ENCODE measurements around the gene CATSPERE. TPM values are rescaled to one million over a fixed set of nuclear protein-coding genes. Genes with fewer than 3 reads are reported as not detected.
"Not testable (repeated sequence)": the region's sequence is repeated elsewhere in the genome, so short reads cannot be mapped to it uniquely, and the experiment has no call there.

Gene CATSPERE
- total RNA-seq, 1 donor from 2014 or later, result 2.0 TPM

DNA sequence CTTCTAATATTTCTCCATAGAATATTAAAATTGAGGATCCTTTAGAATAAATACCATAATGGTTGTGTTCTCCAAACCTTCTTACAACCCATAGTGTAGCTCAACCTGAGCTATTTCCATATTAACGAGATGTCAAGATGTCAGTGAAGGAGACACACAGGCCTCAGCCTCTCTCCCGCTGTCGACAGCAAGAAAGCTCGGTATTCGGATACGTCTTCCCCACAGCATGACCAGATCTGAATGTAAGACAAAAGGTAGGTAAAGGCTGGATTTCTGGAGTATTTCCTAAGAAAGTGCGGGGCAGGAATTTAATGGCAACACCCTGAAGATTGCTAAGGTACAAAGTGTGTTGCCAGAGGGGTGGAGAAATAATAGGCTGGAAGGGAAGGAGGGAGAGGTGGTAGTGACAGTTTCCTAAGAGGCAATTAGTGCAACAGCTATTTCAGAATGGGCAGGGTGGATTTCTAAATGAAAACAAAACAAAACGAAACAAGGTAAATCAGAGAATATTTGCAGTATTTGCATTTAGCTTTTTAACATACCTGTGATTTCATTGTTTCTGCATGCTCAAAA lies 11.1 kb upstream of the CATSPERE start:
- DNase-seq, result no peak

GRCh38 chr1:244450597-244451538 lies 10.2 kb upstream of the CATSPERE start:
- DNase-seq, result no peak

DNA sequence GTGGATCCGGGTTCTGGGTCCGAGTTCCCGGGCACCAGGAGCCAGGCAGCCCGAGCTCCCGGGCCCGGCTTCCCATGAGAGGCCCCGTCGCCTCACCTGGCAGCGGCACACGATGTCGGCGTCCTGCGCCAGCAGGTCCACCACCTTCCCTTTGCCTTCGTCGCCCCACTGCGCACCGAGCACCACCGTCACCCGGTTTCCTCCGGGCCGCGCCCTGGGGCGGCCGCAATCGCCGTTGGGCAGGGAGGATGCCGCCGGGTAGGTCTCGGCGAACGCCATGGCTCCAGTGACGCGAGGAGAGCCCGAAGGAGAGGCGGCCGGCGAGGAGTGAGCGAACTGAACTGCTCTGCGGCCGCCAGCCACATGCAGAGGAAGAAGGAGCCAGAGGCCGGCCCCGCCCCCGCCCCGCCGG lies 9.5 kb upstream of the CATSPERE start, which contains the start of gene ADSS2:
Gene ADSS2, minus strand, starts transcription at position 371 of the 412 bp plus-strand sequence. Its CDS starts 92 bp downstream, at position 279.
- DNase-seq, result no peak

DNA sequence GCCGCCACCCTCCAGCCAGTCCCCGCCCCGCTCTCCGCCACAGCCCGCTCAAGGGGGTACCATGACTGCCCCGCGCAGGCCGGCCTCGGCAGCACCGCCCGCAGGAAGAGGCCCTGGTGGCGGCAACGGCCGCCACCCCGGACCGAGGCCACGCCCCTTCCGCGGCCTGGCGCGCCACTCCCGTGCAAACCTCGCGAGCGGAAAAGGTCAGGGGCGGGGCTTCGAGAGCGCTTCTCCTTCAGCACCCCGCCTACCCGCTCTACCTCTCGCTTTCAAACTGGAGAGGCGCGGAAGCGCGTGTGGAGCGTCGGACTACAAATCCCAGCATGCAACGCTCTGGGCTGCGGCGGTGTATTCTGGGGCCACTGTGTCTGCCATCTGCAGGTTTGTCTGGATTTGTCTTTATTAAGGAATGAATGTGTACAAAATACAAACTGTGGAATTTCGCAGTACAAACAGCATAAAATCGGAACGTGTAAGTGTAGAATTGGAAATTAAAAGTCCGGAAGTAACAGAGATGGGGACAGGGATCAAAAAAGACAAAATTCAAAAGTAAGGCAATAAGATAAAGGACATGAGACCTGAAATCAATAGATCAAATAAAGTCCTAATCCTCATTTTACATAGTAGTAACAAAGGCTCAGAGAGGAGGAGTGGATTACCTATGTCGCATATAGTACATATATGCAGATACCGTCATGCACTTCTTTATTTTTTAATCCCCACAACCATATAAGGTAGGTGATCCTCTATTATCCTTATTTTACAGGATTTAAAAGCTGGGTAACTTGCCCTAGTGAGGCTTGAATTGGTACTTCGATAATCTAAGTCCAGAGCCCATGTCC lies 8.9 kb upstream of the CATSPERE start:
- peak; percentile 98 for DNase-seq

DNA sequence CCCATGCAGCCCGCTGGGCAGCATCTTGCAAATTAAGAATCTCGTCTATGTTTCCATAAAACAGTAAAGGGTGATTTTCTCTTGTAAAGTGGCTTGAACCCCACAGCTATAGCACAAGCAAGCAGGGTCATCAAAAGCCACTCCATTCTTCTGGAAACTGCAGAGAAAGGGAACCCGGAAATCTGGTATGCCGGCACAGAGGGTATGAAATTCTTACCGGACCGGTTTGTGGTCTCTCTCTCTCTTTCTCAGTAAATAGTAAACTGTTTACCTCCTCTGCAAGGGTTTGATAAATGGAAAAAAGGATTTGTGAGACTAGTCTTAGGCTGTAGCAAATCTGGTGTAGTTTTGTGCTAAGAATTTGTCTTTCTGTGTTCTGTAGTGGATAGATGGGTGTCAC lies 6.7 kb upstream of the CATSPERE start:
- no peak for DNase-seq

- no peak for DNase-seq
Measured at GRCh38 chr1:244456586-244456985, 4.5 kb upstream of the CATSPERE start.

DNA sequence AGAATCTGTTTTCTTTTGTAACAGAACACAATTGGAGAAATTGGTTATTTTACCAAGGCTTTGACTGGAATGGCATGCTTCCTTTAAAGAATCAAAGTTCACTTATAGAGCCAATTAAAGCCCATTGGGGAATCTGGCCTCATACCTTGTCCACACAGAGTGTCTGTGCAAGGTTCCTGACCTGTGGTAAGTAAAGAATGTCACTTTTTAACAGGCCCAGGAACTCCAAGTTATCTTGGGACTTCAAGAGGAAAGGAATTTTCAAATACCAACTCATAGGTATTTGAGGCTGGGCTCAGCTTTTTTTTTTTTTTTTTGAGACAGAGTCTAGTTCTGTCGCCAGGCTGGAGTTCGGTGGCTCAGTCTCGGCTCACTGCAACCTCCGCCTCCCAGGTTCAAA lies 2.3 kb upstream of the CATSPERE start:
- no peak for DNase-seq

DNA sequence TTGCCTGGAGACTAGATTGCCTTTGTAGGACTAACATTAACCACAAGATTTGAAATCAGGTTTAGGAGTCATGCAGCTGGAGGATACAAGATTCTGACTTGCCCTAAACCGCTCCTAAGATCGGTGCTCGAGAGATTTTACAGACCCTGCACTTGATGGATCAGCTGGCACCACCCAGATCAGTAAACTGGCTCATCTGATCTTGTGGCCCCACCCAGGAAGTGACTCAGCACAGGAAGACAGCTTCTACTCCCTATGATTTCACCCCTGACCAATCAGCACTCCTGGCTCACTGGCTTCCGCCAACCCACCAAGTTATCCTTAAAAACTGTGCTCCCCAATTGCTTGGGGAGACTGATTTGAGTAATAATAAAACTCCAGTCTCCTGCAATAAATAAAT lies 876 bp upstream of the CATSPERE start:
- no peak for DNase-seq

DNA sequence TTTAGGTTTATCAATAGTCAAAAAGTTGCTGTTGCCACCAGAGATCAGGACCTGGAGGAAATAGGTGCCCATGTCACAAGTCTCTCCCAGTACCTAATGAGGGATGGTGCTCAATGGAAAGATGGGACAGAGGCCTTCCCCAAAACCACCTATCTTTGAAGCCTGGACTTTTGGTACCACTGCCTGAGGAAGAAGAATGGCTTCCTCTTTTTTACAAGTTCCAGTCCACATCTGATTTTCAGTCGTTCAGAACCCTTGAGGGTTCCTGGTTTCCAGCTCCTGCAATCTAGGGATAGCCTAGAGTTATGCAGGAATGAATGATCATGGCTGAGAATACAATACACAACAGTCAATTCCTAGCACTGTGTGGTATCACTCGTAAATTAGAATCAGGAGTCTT lies 5.7 kb downstream of the CATSPERE start:
- DNase-seq, result no peak

- no peak for DNase-seq
Measured at GRCh38 chr1:244473059-244473605, 12.1 kb downstream of the CATSPERE start.

- DNase-seq, result not testable (repeated sequence)
Measured at GRCh38 chr1:244484971-244485370, 23.9 kb downstream of the CATSPERE start.

DNA sequence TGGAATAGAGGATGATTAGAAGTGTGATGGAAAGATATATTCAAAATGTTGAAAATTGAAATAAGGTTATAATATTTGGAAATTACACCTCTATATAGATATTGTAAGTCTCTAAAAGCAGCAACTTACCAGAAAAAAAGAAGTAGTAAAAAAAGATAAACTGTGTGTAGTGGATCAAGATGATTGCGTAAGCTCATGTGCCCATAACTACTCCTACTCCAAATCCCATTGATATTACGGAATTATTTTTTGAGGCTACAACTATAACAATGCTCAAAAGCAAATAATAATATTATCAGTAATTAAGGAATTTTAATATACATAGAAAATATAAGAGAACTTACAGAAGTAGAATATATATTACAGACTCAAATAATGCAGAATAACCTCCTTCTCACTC lies 33.6 kb downstream of the CATSPERE start:
- DNase-seq, result no peak

DNA sequence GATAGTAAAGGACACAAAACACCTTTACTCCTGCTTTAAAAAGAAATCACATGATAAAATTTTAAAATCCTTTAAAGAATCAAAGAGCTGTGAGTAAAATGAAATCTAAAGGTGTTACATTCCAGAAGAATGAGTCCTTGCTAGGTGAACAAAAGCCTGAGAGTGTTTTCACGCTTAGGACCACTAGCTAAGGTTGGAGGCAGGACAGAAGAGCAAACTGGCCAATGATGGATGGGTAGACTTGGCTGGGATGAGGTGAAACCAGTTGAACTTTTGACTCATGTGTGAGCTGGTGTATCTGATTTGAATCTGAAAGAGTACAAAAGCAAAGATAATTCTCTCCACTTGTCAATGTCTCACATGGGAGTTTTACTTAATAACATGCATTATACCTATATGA lies 35.1 kb downstream of the CATSPERE start:
- DNase-seq, result no peak

DNA sequence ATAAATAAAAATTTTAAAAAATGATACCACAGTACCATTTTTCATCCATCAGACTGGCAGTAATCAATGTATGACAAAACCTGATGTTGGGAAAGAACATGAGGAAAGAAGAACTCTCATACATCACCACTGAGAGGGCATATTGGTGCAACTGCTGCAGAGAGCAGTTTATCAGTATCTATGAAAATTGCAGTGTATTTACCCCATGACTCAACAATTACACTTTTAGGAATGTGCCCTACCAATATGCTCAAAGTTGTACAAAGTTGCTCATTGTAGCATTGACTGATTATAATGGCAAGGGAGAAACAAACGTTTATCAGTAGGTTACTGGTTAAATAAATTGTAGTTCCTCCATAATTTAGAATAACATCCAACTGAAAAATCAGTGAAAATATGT lies 36.7 kb downstream of the CATSPERE start:
- DNase-seq, result no peak

DNA sequence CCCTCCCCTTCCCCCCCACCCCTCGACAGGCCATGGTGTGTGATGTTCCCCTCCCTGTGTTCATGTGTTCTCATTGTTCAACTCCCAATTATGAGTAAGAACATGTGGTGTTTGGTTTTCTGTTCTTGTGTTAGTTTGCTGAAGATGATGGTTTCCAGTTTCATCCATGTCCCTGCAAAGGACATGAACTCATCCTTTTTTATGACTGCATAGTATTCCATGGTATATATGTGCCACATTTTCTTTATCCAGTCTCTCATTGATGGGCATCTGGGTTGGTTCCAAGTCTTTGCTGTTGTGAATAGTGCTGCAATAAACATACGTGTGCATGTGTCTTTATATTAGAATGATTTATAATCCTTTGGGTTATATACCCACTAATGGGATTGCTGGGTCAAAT lies 38.4 kb downstream of the CATSPERE start:
- not testable (repeated sequence) for DNase-seq

DNA sequence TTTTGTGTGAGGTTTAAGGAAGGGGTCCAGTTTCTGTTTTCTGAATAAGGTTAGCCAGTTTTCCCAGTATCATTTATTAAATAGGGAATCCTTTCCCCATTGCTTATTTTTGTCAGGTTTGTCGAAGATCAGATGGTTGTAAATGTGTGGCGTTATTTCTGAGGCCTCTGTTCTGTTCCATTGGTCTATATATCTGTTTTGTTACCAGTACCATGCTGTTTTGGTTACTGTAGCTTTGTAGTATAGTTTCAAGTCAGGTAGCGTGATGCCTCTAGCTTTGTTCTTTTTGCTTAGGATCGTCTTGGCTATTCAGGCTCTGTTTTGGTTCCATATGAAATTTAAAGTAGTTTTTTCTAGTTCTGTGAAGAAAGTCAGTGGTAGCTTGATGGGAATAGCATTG lies 39.4 kb downstream of the CATSPERE start:
- not testable (repeated sequence) for DNase-seq

DNA sequence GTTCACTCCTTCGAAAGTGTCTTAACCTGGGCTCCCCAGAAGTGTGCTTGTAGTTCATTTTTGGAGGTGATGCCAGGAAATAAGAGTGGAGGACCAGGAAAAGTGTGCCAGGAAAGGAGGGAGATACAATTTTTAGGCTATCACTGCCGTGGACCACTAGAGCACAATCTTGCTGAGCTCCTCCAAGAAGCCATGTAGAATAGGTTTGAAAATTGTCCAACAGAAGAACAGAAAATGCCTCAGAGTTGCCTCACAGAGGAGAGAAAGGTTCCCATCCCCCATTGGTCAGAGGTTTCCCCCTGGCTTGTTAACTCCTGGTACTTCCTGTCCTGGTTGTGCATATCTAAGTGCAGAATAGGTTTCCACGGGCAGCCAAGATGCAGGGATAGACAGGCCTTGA lies 41.6 kb downstream of the CATSPERE start:
- no peak for DNase-seq

- DNase-seq, result no peak
Measured at GRCh38 chr1:244513493-244513892, 52.4 kb downstream of the CATSPERE start.

- no peak for DNase-seq
Measured at GRCh38 chr1:244515680-244516079, 54.6 kb downstream of the CATSPERE start.

GRCh38 chr1:244536316-244536715 lies 75.2 kb downstream of the CATSPERE start:
- no peak for DNase-seq

GRCh38 chr1:244545511-244545910 lies 84.4 kb downstream of the CATSPERE start:
- DNase-seq, result no peak

DNA sequence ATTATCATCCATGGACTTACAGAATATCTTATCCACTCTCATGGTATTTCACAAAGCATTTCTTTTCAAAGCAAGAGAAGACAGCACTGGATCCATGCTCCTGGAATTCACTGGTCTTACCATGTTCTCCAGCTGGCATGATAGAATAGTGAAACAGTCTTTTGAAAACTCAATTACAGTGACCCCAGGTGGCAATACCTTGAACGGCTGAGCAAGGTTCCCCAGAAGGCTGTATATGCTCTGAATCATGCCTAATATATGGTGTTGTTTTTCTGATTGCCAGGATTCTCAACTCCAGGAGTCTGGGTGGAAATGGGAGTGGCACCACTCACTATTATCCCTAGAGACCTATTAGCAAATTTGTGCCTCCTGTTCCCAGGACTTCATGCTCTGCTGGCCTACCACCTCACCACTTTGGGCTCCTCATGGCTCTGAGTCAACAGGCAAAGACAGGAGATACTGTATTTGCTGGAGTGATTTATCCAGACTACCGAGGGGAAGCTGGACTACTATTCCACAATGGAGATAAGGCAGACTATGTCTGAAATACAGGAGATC lies 87.6 kb downstream of the CATSPERE start:
- no peak for DNase-seq

All from occipital lobe (tissue), 2 donors.